Retinal pigment epithelial cell (primary cell): ENCODE results near the gene SNX9.

ENCODE experiments used
- DNase-seq: peaks from one replicate; pipeline ENCODE4 v3.0.0-alpha.2; 2010; ENCODE audit warnings: low read depth
- H3K4me3 ChIP-seq: 2 replicates; pipeline ENCODE4 v1.5.1; 2011; ENCODE audit warnings: mild to moderate bottlenecking, low read length, control low read depth, moderate library complexity
- TF ChIP-seq, protein P1 (sequence below): conservative IDR thresholded peaks from 2 replicates; pipeline ENCODE4 v1.5.1; 2011; ENCODE audit warnings: low read depth, low read length, control low read depth, inconsistent platforms

SNX9 gene

DNA sequence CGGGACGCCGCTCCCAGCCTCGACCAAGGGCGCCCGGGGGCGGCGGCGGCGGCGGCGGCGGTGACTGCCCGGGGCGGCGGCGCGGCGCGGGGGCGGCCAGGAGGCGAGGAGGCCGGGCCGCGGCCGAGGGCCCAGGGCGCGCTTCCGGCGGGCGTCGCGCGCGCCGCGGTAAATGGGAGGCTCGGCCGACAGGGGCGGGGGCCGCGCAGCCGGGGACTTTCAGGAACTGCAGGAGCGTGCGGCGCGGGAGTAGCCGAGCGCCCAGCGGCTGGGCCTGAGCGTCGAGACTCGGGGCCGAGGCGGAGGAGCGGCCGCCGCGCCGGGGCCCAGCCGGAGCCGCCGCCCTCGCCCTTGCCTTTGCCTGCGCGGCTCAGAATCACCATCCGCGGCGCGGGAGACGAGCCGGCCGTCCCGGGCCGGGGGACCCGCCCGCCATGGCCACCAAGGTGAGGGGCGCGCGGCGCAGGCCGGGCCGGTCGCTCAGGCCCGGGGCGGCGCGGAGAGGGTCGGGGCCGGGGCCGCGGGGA, at the start of gene SNX9:
SNX9 (plus strand) TSS at position 246 of the 527 bp plus-strand sequence; CDS start at position 435, 189 bp downstream.
- TF ChIP-seq, protein P1, sequence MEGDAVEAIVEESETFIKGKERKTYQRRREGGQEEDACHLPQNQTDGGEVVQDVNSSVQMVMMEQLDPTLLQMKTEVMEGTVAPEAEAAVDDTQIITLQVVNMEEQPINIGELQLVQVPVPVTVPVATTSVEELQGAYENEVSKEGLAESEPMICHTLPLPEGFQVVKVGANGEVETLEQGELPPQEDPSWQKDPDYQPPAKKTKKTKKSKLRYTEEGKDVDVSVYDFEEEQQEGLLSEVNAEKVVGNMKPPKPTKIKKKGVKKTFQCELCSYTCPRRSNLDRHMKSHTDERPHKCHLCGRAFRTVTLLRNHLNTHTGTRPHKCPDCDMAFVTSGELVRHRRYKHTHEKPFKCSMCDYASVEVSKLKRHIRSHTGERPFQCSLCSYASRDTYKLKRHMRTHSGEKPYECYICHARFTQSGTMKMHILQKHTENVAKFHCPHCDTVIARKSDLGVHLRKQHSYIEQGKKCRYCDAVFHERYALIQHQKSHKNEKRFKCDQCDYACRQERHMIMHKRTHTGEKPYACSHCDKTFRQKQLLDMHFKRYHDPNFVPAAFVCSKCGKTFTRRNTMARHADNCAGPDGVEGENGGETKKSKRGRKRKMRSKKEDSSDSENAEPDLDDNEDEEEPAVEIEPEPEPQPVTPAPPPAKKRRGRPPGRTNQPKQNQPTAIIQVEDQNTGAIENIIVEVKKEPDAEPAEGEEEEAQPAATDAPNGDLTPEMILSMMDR: no peak
- peak; percentile 29 for DNase-seq
- peak within 1 kb of the TSS; percentile 87 for H3K4me3 ChIP-seq

- no peak overlapping the region for H3K4me3 ChIP-seq
- TF ChIP-seq, protein P1: no peak
- no peak for DNase-seq
Measured at GRCh38 chr6:157773248-157773773, 49.7 kb upstream of the SNX9 start.

- DNase-seq: no peak
- no peak overlapping the region for H3K4me3 ChIP-seq
- TF ChIP-seq, protein P1: no peak
Measured at GRCh38 chr6:157774153-157775135, 48.6 kb upstream of the SNX9 start.

GRCh38 chr6:157775376-157775775, 47.7 kb upstream of the SNX9 start:
- DNase-seq: no peak
- TF ChIP-seq, protein P1: no peak
- no peak overlapping the region for H3K4me3 ChIP-seq

- TF ChIP-seq, protein P1: no peak
- H3K4me3 ChIP-seq: no peak overlapping the region
- DNase-seq: no peak
Measured at GRCh38 chr6:157777344-157777743, 45.7 kb upstream of the SNX9 start.

- TF ChIP-seq, protein P1: no peak
- DNase-seq: no peak
- no peak overlapping the region for H3K4me3 ChIP-seq
Measured at GRCh38 chr6:157778719-157779118, 44.3 kb upstream of the SNX9 start.
